Loucy (cell line): ENCODE data around the gene HGD.

Source experiments
- CTCF ChIP-seq: fragments of 200-600 bp; sonication (generic); conservative IDR thresholded peaks from 2 replicates; pipeline ENCODE4 v1.5.1; 2014; ENCODE audit warnings: mild to moderate bottlenecking, antibody characterized with exemption, low read length
- EZH2phosphoT487 ChIP-seq: fragments of 200-600 bp; IDR thresholded peaks from 2 replicates; pipeline ENCODE4 v1.6.1; 2018; ENCODE audit warnings: antibody characterized with exemption, mild to moderate bottlenecking, moderate library complexity, borderline replicate concordance

GRCh38 chr3:120599211-120599610, 82.8 kb downstream of the HGD start:
- TF ChIP-seq CTCF: no peak
- no peak for TF ChIP-seq EZH2phosphoT487
